Effector CD4-positive, alpha-beta T cell (primary cell): Measurements from ENCODE around the gene BEST4.
"Not testable (repeated sequence)": the region's sequence is repeated elsewhere in the genome, so short reads cannot be mapped to it uniquely, and the experiment has no call there.

ENCODE experiments used
- DNase-seq: peaks from one replicate; pipeline ENCODE4 v3.0.0-alpha.2; 2020

The BEST4 gene

DNA sequence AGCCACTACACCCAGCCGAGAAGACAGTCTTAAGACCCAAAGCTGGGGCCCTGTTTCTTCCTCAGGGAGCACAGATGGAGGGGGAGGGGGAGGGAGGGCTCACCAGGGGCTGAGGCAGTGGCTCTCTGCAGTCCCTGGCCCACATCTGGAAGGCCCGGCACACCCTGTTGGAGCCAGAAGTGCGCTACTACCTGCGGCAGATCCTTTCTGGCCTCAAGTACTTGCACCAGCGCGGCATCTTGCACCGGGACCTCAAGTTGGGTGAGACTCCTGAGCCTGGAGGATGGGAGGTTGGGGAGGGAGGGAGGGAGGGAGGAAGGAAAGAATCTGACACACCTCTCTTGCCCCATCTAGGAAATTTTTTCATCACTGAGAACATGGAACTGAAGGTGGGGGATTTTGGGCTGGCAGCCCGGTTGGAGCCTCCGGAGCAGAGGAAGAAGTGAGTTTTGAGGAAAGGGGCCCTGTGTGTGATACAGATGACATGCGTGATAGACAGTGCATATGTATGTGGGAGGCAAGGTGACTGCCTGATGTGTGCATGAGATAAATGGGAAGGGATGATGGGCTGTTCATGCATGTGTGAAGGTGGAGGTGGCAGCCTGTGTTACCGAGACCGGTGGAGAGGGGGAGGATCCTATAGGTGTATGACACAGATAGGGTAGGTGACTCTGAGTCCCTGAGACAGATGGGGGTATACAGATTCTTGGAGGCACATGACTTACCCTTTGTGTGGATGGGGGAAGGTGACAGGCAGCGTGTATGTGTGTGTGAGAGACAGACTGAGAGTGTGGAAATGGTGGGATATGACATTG is 13.7 kb upstream of the BEST4 start:
- peak; percentile 33 for DNase-seq

DNA sequence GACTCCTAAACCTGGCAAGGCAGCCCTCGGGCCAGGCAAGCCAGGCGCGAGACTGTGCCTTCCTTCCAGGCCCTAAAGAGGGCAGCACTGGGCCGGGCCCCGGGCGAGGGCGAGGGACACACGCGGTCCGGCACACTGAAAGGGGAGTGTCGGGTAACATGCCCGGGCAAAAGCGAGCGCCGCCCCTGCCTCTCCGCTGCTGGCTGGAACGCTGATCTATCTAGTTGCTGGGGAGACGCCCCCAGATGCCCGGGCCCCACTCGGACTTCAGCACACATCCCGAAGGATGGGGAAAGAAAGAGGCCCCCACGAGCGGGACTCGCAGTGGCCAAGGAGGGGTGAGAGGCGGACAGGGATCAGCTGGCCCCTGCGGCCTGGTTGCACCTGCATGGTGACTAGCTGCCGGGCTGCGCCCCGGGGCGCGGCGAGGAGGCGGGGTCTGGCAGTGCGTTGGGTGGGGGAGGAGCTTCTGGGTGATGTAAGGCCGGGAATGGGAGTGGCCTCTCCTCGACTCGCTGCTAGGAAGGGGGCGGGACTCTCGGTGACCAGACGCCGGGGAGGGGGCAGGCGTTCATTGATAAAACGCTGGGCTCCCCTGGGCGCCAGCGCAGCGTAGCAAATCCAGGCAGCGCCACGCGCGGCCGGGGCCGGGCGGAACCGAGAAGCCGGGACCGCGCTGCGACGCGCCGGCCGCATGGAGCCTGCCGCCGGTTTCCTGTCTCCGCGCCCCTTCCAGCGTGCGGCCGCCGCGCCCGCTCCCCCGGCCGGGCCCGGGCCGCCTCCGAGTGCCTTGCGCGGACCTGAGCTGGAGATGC is 12.0 kb upstream of the BEST4 start, which contains the start of gene PLK3:
Gene PLK3 (plus strand): TSS at position 608 of the 815 bp plus-strand sequence. CDS start 87 bp downstream, at position 695.
- peak; percentile 97 for DNase-seq

DNA sequence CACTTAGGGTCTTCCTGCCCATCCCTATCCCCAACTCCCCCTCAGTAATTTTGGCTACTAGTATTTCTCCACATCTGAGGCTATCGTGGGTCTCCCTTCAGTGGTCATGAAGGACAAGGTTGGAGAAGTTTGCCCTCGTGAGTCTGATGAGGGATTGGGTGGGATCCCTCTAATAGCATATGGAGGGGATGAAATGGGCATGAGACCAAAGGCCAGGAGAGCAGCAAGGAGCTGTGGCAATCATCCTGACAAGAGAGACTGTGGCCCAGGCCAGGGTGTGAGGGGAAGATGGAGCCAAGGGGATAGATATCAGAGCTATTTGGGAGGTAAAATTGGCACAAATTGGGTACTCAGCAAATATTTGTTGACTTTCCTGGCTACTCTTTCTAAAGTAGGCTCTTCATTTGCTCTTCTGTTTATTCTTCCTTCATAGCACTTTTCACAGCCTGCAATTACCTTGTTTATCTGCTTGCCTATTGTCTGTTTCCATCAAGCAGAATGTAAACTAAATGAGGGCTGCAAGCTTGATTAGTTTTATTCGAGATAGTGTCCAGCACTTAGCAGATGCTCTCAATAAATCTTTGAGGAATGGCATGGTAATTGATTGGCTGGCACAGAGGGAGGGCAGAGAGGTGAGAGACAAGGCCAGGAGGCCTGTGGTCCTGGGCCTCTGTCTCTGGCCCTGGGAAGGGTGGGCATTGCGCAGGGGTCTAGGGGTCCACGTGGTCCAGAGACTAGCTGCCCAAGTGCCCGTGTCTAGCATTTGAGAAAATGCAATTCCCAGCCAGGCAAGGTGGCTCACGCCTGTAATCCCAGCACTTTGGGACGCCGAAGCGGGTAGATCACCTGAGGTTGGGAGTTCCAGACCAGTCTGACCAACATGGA is 10.8 kb upstream of the BEST4 start:
- DNase-seq = no peak

DNA sequence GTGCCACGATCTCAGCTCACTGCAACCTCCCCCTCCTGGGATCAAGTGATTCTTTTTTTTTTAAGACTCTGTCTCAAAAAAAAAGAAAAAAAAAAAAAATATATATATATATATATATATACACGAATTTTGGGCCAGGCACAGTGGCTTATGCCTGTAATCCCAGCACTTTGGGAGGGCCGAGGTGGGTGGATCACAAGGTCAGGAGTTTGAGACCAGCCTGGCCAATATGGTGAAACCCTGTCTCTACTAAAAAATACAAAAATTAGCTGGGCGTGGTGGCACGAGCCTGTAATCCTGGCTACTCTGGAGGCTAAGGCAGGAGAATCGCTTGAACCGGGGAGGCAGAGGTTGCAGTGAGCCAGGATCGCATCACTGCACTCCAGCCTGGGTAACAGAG is 9.9 kb upstream of the BEST4 start:
- DNase-seq = not testable (repeated sequence)

DNA sequence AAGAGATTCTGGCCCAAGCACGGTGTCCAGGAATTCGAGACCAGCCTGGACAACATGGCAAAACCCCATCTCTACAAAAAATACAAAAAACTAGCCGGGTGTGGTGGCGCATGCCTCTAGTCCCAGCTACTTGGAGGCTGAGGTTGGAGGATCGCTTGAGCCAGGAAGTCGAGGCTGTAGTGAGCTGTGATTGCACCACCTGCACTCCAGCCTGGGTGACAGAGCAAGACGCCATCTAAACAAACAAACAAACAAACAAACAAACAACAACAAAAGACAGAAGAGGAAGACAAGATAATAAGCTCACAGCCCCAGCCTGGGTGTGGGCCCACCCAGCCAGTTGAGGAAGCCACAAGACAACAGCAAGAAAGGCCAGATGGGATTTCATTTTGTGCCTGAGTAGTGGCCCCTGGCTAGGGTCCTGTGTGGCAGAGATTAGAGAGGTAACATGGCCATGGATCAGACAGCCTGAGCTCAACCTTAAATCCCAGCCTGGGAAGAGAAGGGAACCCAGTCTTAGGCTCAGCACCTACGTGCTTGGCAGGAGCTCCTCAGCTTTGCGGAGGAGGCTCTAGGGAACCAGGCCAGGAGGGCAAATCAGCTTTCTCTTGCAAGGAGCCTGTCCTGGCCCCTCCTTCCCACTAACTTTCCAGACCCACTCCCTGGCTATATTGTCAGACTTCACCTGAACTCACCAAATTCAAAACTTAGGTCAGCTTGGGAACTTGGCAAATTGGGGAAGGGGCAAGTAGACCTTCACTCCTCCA is 4.9 kb upstream of the BEST4 start:
- no peak for DNase-seq

DNA sequence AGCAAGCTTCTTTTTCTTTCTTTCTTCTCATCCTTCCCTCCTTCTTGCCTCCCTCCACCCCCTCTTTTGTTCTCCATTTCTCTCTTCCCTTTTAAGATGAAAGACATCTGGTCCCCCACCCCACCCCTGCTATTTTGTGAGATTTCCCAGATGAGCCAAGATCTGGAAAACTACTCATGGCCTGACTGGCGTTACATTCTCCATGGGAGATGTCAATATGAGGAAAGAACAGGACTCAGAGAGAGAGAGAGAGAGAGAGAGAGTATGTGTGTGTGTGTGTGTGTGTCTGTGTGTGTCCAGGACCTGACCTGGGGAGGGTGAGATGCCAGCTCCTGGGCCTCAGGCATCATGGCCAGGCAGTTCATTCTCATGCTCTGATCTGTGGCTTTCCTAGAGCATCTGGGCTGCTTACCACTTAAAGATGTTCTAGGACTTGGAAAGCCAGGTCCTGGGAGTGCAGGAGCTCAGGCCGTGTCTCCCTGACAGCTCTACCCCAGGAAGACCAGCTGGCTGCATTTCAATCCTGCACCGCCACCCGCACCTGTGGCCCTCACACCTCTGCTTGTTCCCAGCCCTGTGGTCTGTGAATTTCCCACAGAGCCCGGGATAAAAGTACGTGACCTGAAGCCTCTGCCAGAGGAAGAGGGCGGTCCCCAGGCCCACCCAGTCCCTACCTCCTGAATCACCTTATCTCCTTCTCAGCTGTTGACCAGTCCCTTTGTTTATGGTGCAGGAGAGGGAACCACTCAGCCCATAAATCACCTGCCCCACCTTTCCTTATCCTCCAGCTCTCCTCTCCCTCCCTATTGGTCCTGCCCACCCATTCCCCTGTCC is 3.2 kb upstream of the BEST4 start:
- no peak for DNase-seq

DNA sequence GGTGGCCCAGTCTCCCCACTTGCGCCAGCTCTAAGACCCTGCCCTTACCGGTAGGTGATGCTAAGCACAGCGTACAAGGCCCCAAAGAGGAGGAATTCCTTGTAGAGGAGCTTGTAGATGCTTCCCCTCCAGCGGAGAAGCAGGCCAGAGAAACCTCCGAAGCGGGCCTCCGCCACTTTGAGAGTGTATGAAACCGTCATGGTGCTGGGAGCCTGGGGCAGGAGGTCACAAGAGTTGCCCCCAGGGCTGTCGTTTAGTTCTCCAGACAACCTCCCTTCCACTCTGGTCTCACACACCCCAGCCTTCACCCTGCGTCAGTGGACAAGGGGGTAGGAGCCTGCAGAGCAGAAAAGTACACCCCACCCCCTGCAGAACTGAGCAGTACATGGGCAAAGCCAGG is 464 bp downstream of the BEST4 start:
- DNase-seq = no peak

DNA sequence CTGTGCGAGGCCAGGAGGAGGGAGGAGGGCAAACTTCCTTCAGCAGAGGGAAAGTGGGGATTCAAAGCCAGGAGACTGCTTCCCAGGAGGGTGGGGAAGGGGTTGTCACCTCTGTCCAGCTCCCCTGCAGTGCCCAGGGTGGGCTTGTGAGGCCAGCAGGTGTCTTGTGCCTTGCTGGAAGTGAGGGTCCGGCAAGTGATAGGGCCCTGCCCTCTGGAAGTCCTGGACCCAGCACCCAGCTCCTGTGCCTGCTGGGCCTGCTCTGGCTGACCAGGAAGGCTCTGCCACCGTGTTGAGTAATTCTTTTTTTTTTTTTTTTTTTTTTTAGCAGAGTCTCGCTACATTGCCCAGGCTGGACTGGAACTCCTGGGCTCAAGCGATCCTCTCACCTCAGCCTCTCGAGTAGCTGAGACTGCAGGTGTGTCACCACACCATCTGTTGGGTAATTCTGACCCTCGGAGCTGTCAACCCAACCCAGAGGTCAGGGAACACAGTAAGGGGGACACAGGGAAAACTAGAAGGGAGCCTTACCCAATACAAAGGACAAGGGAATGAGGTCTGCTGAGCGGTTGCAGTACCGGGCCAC is 1.0 kb downstream of the BEST4 start:
- no peak for DNase-seq

DNA sequence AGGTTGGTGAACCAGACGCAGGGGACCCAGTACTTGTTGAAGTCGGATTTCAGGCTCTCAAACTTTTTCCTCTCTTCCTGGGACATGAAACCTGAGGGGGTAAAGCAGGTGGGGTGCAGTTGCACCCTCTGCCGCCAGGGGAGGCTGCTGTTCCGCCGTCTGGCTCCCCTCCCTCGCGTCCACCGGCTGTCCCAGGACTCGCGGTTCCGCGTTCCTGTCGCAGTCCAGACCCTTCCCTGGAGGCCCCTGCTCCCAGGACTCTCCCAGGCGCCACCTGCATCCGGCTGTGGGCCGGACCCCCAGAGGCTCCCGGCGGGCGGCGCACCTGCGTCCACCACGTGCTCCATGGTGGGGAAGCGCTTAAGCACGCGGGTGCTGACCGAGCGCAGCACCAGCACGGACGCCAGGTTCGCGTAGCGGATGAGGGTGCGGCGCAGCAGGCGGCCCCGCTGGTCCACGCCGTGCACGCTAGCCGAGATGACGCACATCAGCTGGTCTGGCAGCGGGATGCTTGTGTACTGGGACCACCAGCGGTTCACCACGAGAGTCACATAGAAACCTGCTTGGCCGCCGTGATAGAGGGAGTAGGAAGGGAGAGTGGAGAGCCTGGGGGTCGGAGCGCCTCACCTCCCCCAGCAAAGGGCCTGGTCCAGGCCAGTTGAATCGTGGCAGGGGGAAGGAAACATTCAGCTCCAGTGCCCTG is 1.7 kb downstream of the BEST4 start:
- DNase-seq = peak; percentile 71

DNA sequence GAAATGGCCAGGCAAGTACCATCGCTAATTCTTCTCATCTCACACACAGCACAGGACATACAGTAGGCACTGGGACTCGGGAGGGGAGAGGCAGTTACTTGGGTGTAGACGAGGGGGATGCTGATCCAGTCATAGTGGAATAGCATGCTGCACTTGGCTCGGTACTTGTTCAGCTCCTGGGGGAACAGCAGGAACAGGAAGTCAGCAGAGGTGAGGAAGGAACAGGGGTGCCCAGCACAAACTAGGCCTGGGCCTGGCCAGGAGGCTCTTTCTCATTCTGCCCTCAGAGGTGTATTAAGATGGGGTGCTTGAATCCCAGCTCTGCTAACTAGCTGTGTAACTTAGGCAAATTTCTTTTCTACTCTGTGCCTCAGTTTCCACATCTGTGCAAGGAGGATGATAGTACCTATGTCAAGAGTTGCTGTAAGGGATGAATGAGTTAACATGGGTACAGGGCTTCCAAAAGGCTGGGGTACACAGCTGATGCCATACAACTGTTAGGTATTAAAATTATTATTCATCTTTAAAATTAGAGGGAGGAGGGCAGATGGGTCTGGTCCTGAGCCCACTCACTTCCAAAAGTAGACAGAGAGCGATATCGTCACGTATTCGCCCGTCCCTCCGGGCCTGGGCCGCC is 2.4 kb downstream of the BEST4 start:
- DNase-seq = no peak

DNA sequence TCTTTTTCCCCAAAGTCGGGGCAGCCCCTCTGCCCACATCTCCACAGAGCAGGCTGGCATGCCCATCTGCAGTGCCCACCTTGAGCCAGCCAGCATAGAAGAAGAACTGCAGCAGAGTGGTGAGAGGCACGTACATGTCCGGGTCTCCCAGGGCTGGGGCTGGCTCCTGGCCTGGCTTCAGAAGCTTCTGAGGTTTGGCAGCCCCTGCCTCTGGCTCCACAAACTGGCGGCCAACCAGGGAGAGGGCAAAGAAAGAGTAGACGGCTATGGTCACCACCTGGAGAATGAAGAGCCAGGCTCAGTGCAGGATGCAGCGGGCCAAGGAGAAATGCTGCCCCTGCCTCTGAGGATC is 3.0 kb downstream of the BEST4 start:
- no peak for DNase-seq

DNA sequence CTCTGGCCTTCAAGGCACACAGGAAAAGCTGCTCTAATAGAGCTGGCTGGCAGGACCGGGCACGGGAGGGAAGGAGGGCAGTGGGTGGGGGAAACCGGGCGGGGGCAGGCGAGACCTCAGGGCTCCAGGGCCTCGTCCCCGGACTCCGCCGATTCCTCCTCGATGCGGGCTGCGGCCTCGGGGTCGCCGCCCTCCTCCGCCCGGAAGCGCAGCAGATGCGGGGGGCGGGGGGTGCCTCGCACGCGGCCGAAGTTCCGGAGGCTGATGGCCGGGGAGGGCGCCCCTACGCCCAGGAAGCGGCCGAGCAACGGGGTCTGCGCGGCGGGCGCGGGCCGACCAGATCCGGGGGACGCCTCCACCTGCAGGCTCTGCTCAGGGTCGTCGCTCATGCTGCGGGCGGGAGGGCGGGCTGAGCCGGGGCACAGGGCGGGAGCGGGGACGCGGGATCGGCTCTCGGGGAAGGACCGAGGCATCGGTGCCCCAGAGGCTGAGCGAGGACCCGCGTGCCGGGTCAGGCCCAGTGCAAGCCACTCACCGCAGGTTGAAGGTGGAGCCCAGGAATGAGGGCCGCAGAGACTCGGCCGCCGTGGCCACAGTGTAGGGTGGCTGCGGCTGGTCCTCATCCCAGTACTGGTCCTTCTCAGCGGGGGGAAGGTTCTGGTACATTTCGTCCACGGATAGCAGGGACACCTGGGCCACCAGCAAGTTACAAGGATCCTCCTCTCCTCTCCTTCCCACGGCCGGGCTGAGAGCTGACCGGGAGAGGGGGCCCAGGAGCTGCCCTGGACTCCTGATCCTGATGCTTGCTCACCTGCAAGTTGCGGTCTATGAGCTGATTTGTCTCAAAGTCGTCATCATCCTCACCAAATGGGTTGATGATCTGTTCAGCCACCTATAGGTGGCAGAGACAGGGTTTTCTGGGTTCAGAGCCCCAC is 3.6 kb downstream of the BEST4 start:
- DNase-seq = no peak

DNA sequence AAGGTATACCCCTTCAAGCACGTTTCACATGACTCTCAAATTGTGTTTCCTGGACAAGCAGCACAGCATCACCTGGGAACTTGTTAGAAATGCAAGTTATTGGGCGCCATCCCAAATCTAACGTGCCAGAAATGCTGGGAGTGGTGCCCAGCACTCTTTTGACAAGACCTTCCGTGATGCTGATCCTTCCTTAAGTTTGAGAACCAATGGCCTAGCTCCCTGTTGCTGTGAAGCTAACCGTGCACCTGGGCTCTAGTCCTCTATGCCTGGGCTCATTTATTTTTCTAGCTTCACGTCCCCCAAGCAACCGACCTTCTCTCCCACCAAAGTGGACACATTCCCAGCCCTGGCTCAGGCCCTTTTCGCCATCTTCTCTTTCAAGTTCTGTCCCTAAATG is 4.3 kb downstream of the BEST4 start:
- DNase-seq = no peak

DNA sequence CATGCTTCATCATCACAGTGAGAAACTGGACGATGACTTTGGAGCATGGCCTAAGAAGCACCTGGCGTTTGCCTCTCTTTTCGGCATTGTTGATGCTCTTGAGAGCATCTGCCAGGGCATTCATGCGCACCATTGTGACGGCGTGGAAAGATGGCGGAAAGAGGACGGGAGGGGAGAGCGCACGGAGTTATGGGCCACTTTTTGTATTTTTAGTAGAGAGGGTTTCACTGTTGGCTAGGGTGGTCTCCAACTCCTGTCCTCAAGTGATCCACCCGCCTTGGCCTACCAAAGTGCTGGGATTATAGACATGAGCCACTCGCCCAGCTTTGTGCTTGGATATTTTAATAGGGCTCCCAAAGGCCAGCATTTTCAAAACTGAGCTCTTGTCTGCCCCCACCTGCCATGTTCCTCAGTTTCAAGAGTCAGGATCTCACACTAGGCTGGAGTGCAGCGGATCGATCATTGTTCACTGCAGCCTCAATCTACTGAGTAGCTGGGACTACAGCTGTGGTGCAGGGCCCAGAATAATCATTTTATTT is 7.3 kb downstream of the BEST4 start:
- DNase-seq = no peak

DNA sequence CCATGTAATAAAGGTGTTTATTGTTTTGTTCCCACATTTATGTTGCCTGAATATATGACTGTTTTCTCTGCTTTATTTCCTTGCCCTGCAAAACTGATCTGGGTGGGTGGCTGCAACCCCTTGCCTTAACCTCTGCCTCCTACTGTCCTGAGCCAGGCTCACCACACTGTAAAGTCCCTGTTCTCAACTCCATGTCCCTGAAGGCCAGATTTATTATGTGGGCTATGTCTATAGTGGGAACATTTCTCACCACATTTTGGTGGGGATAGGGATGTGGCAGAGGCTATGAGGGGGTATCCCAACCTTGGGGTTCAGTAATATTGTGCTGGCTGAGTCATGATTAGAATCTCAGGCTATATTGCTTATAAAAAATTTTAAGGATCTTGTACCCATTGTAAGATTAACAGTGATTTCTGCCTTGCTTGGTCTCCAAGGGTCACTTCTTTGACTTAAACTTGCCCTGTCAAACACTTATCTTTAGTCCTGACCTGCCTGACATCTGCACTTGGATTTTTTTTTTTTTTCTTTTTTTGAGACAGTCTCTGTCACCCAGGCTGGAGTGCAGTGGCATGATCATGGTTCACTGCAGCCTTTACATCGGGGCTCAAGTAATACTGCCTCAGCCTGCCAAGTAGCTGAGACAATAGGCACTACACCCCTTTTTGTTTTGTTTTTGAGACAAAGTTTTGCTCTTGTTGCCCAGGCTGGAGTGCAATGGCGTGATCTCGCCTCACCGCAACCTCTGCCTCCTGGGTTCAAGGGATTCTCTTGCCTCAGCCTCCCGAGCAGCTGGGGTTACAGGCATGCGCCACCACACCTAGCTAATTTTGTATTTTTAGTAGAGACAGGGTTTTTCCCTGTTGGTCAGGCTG is 9.0 kb downstream of the BEST4 start:
- DNase-seq = no peak

DNA sequence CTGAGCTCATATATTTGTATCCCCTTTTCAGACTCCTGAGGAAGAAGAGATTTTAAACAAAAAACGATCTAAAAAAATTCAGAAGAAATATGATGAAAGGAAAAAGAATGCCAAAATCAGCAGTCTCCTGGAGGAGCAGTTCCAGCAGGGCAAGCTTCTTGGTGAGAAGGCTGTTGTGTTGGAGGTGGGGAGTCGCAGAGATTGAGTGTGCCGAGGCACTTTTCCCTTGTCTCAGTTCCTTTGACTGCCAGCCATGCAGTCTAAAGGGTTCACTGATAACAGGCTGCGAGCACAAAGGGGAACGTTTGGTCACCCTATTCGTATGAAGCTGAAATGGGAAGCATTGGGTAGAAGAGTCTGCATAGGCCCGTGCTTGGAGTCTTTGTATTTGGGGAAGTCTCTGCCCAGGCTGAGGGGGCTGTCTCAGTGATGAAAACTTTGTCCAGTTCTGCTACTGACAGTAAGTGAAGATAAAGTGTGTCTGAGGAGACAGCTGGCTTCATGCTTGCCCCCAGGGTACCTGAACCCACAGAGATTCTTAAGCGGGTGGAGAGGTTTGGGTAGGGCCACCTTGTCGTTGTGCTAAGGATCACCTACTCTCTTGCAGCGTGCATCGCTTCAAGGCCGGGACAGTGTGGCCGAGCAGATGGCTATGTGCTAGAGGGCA is 9.9 kb downstream of the BEST4 start:
- no peak for DNase-seq

DNA sequence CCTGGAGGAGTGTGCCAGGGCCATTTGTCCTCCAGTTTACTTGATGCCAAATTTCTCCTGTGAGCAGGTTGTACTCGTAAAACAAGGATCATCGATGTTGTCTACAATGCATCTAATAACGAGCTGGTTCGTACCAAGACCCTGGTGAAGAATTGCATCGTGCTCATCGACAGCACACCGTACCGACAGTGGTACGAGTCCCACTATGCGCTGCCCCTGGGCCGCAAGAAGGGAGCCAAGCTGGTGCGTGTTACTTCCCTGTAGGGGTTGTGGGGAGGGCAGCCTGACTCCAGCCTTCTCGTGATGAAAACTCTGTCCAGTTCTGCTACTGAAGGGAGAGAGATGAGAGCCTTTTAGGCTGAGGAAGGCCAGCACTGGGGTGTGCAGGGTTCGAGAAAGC is 10.4 kb downstream of the BEST4 start:
- DNase-seq = no peak
